Measurements from ENCODE around the gene MAPRE2.

Gene MAPRE2

GRCh38 chr18:35073186-35074105, 32.2 kb downstream of the MAPRE2 start:
- H3K4me3 ChIP-seq (ENCODE audit: low read depth in 1 of 5, low read length in 5 of 5): no peak overlapping the region
- H3K9ac ChIP-seq (ENCODE audit: low read length in 5 of 5): no peak overlapping the region
- H3K27ac ChIP-seq (ENCODE audit: low read depth, low read length): no peak overlapping the region
- H3K36me3 ChIP-seq (ENCODE audit: control insufficient read depth in 5 of 5, insufficient read depth in 5 of 5, low read length in 5 of 5): peaks cover 0 to 8% (median 6%) of the 10 kb centered on the region in 5 donors
- H3K27me3 ChIP-seq (ENCODE audit: control insufficient read depth in 5 of 5, insufficient read depth in 4 of 5, low read length in 5 of 5): no peaks in the 10 kb centered on the region
- peaks cover 0 to 11% (median 10%) of the 10 kb centered on the region in 5 donors for H3K4me1 ChIP-seq (ENCODE audit: control insufficient read depth in 5 of 5, insufficient read depth in 5 of 5, low read length in 5 of 5)
- H3K9me3 ChIP-seq (ENCODE audit: control insufficient read depth in 5 of 5, low read length in 5 of 5): no peaks in the 10 kb centered on the region

GRCh38 chr18:35074581-35074980, 33.4 kb downstream of the MAPRE2 start:
- peaks cover 0 to 8% (median 6%) of the 10 kb centered on the region in 5 donors for H3K36me3 ChIP-seq (ENCODE audit: control insufficient read depth in 5 of 5, insufficient read depth in 5 of 5, low read length in 5 of 5)
- H3K9ac ChIP-seq (ENCODE audit: low read length in 5 of 5): no peak overlapping the region
- H3K27me3 ChIP-seq (ENCODE audit: control insufficient read depth in 5 of 5, insufficient read depth in 4 of 5, low read length in 5 of 5): no peaks in the 10 kb centered on the region
- no peak overlapping the region for H3K27ac ChIP-seq (ENCODE audit: low read depth, low read length)
- no peaks in the 10 kb centered on the region for H3K9me3 ChIP-seq (ENCODE audit: control insufficient read depth in 5 of 5, low read length in 5 of 5)
- peaks cover 0 to 11% (median 10%) of the 10 kb centered on the region in 5 donors for H3K4me1 ChIP-seq (ENCODE audit: control insufficient read depth in 5 of 5, insufficient read depth in 5 of 5, low read length in 5 of 5)
- no peak overlapping the region for H3K4me3 ChIP-seq (ENCODE audit: low read depth in 1 of 5, low read length in 5 of 5)

- Histone ChIP-seq H3K27me3 (ENCODE audit: control insufficient read depth in 5 of 5, insufficient read depth in 4 of 5, low read length in 5 of 5) (no peaks in the 10 kb centered on the region), H3K4me3 (ENCODE audit: low read depth in 1 of 5, low read length in 5 of 5) (no peak overlapping the region), H3K36me3 (ENCODE audit: control insufficient read depth in 5 of 5, insufficient read depth in 5 of 5, low read length in 5 of 5) (peaks cover 2 to 8% (median 6%) of the 10 kb centered on the region in 5 donors), H3K4me1 (ENCODE audit: control insufficient read depth in 5 of 5, insufficient read depth in 5 of 5, low read length in 5 of 5) (peaks cover 0 to 11% (median 10%) of the 10 kb centered on the region in 5 donors), H3K9me3 (ENCODE audit: control insufficient read depth in 5 of 5, low read length in 5 of 5) (no peaks in the 10 kb centered on the region), H3K9ac (ENCODE audit: low read length in 5 of 5) (no peak overlapping the region), H3K27ac (ENCODE audit: low read depth, low read length) (no peak overlapping the region)
Observed at GRCh38 chr18:35075132-35075531, 33.9 kb downstream of the MAPRE2 start.

- Histone ChIP-seq H3K36me3 (ENCODE audit: control insufficient read depth in 5 of 5, insufficient read depth in 5 of 5, low read length in 5 of 5) (peaks cover 0 to 3% (median 0%) of the 10 kb centered on the region in 5 donors), H3K9ac (ENCODE audit: low read length in 5 of 5) (no peak overlapping the region), H3K27ac (ENCODE audit: low read depth, low read length) (no peak overlapping the region), H3K9me3 (ENCODE audit: control insufficient read depth in 5 of 5, low read length in 5 of 5) (no peaks in the 10 kb centered on the region), H3K27me3 (ENCODE audit: control insufficient read depth in 5 of 5, insufficient read depth in 4 of 5, low read length in 5 of 5) (no peaks in the 10 kb centered on the region), H3K4me1 (ENCODE audit: control insufficient read depth in 5 of 5, insufficient read depth in 5 of 5, low read length in 5 of 5) (peaks cover 0 to 11% (median 10%) of the 10 kb centered on the region in 5 donors), H3K4me3 (ENCODE audit: low read depth in 1 of 5, low read length in 5 of 5) (no peak overlapping the region)
Observed at GRCh38 chr18:35076135-35076924, 35.1 kb downstream of the MAPRE2 start.

GRCh38 chr18:35077937-35078336, 36.7 kb downstream of the MAPRE2 start:
- Histone ChIP-seq H3K4me3 (ENCODE audit: low read depth in 1 of 5, low read length in 5 of 5) (no peak overlapping the region), H3K9me3 (ENCODE audit: control insufficient read depth in 5 of 5, low read length in 5 of 5) (no peaks in the 10 kb centered on the region), H3K9ac (ENCODE audit: low read length in 5 of 5) (no peak overlapping the region), H3K4me1 (ENCODE audit: control insufficient read depth in 5 of 5, insufficient read depth in 5 of 5, low read length in 5 of 5) (peaks cover 0 to 2% (median 0%) of the 10 kb centered on the region in 5 donors), H3K36me3 (ENCODE audit: control insufficient read depth in 5 of 5, insufficient read depth in 5 of 5, low read length in 5 of 5) (peaks cover 0 to 3% (median 0%) of the 10 kb centered on the region in 5 donors), H3K27me3 (ENCODE audit: control insufficient read depth in 5 of 5, insufficient read depth in 4 of 5, low read length in 5 of 5) (no peaks in the 10 kb centered on the region), H3K27ac (ENCODE audit: low read depth, low read length) (no peak overlapping the region)

GRCh38 chr18:35080058-35080457, 38.8 kb downstream of the MAPRE2 start:
- Histone ChIP-seq H3K27me3 (ENCODE audit: control insufficient read depth in 5 of 5, insufficient read depth in 4 of 5, low read length in 5 of 5) (no peaks in the 10 kb centered on the region), H3K27ac (ENCODE audit: low read depth, low read length) (no peak overlapping the region), H3K9me3 (ENCODE audit: control insufficient read depth in 5 of 5, low read length in 5 of 5) (no peaks in the 10 kb centered on the region), H3K4me3 (ENCODE audit: low read depth in 1 of 5, low read length in 5 of 5) (no peak overlapping the region), H3K9ac (ENCODE audit: low read length in 5 of 5) (no peak overlapping the region), H3K4me1 (ENCODE audit: control insufficient read depth in 5 of 5, insufficient read depth in 5 of 5, low read length in 5 of 5) (peaks cover 0 to 2% (median 0%) of the 10 kb centered on the region in 5 donors), H3K36me3 (ENCODE audit: control insufficient read depth in 5 of 5, insufficient read depth in 5 of 5, low read length in 5 of 5) (peaks cover 0 to 3% (median 0%) of the 10 kb centered on the region in 5 donors)

- Histone ChIP-seq H3K9me3 (ENCODE audit: control insufficient read depth in 5 of 5, low read length in 5 of 5) (no peaks in the 10 kb centered on the region), H3K9ac (ENCODE audit: low read length in 5 of 5) (no peak overlapping the region), H3K27ac (ENCODE audit: low read depth, low read length) (no peak overlapping the region), H3K27me3 (ENCODE audit: control insufficient read depth in 5 of 5, insufficient read depth in 4 of 5, low read length in 5 of 5) (no peaks in the 10 kb centered on the region), H3K36me3 (ENCODE audit: control insufficient read depth in 5 of 5, insufficient read depth in 5 of 5, low read length in 5 of 5) (peaks cover 0 to 3% (median 0%) of the 10 kb centered on the region in 5 donors), H3K4me3 (ENCODE audit: low read depth in 1 of 5, low read length in 5 of 5) (no peak overlapping the region), H3K4me1 (ENCODE audit: control insufficient read depth in 5 of 5, insufficient read depth in 5 of 5, low read length in 5 of 5) (peaks cover 0 to 8% (median 0%) of the 10 kb centered on the region in 5 donors)
Observed at GRCh38 chr18:35083174-35083712, 42.0 kb downstream of the MAPRE2 start.

GRCh38 chr18:35084494-35085449, 43.6 kb downstream of the MAPRE2 start:
- no peaks in the 10 kb centered on the region for H3K27me3 ChIP-seq (ENCODE audit: control insufficient read depth in 5 of 5, insufficient read depth in 4 of 5, low read length in 5 of 5)
- H3K9me3 ChIP-seq (ENCODE audit: control insufficient read depth in 5 of 5, low read length in 5 of 5): no peaks in the 10 kb centered on the region
- no peak overlapping the region for H3K4me3 ChIP-seq (ENCODE audit: low read depth in 1 of 5, low read length in 5 of 5)
- peaks cover 0 to 9% (median 0%) of the 10 kb centered on the region in 5 donors for H3K4me1 ChIP-seq (ENCODE audit: control insufficient read depth in 5 of 5, insufficient read depth in 5 of 5, low read length in 5 of 5)
- H3K9ac ChIP-seq (ENCODE audit: low read length in 5 of 5): no peak overlapping the region
- no peak overlapping the region for H3K27ac ChIP-seq (ENCODE audit: low read depth, low read length)
- H3K36me3 ChIP-seq (ENCODE audit: control insufficient read depth in 5 of 5, insufficient read depth in 5 of 5, low read length in 5 of 5): peaks cover 0 to 3% (median 0%) of the 10 kb centered on the region in 5 donors

Data from subcutaneous abdominal adipose tissue (tissue), 5 donors.